ENCODE data around the gene VAV3. TPM values are rescaled to one million over a fixed set of nuclear protein-coding genes. Genes with fewer than 3 reads are reported as not detected.

VAV3 gene
- total RNA-seq, 1 donor from 2014 or later, result 0.64 TPM

DNA sequence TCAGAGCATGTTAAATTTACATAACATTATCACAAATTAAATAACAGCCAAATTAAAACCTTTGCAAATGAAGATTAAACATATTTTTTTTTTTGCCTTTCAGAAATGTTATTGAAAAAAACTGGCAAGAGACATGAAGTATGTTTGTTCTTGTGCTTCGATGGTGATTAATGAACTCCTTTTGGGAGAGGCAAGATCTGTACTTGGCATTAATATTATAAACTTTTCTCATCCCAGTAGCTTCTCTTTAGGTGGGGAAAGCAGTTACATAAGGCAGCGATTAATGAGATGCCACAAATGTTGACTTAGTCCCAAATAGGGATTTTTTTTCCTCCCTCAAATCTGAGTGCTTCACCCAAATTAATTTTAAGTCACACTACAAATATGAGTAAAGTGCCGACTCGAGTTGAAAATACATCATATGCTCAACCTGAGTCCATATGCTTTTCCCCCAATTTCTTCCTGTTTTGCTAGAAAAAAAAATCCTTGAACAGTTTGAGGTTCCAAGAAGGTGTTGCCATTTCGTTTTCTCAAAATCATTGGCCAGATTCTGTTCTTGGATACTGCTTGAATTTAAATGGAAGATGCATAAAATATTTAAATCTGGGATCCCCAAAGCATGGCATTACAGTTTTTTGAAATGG lies 294.5 kb downstream of the VAV3 start:
- H3K9me3 ChIP-seq, result no peaks in the 10 kb centered on the region
- H3K36me3 ChIP-seq, result no peaks in the 10 kb centered on the region
- TF ChIP-seq, protein P1, sequence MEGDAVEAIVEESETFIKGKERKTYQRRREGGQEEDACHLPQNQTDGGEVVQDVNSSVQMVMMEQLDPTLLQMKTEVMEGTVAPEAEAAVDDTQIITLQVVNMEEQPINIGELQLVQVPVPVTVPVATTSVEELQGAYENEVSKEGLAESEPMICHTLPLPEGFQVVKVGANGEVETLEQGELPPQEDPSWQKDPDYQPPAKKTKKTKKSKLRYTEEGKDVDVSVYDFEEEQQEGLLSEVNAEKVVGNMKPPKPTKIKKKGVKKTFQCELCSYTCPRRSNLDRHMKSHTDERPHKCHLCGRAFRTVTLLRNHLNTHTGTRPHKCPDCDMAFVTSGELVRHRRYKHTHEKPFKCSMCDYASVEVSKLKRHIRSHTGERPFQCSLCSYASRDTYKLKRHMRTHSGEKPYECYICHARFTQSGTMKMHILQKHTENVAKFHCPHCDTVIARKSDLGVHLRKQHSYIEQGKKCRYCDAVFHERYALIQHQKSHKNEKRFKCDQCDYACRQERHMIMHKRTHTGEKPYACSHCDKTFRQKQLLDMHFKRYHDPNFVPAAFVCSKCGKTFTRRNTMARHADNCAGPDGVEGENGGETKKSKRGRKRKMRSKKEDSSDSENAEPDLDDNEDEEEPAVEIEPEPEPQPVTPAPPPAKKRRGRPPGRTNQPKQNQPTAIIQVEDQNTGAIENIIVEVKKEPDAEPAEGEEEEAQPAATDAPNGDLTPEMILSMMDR (IDR thresholded peaks at IDR 0.05), result no peak
- H3K4me1 ChIP-seq, result no peaks in the 10 kb centered on the region
- intact Hi-C loops (cut with DNase I), result no loop called here
- no peak for DNase-seq (ENCODE audit: low spot score in 2 of 2)
- no peaks in the 10 kb centered on the region for H3K27me3 ChIP-seq
- H3K4me3 ChIP-seq, result no peak overlapping the region
- H3K27ac ChIP-seq, result no peak overlapping the region

DNA sequence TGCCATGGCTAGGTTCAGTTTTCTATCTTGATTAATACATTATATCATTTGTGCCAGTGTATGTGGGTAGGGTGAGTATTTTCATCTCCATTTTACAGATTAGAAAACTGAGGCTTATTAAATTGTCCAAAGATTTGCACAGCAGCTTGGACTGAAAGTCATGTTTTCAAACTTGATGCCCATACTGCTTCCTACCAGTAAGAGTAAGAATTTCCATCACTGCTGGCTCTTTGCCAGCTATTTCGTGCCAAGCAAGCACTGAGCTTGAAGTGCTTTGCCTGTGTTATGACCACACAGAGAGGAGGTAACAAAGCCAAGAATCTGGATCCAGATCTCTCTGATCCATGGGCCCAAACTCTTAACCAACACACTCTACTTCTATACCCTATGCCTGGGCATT lies 295.0 kb downstream of the VAV3 start:
- no peak overlapping the region for H3K27ac ChIP-seq
- intact Hi-C loops (cut with DNase I), result no loop called here
- no peaks in the 10 kb centered on the region for H3K9me3 ChIP-seq
- H3K27me3 ChIP-seq, result no peaks in the 10 kb centered on the region
- no peak for DNase-seq (ENCODE audit: low spot score in 2 of 2)
- TF ChIP-seq, protein P1 (IDR thresholded peaks at IDR 0.05), result no peak
- H3K4me1 ChIP-seq, result no peaks in the 10 kb centered on the region
- H3K36me3 ChIP-seq, result no peaks in the 10 kb centered on the region
- no peak overlapping the region for H3K4me3 ChIP-seq

DNA sequence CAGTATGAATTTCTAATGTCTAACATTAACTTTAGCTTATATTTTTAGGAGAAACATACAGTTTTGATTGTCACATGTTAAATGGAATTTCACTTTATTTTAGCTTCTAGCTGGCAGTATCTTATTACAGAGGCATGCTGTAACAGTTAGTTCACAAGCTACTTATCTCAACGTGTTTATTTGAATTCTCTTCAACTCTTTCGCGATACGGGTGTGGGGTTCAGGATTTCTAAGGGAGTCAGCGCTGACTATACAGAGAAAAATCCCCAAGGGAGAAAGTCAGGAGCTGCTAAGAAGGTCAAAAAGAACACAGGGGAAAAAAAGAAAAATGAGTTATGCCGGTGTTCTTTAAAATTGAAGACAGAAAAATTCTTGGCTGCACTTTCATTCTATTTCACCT lies 296.2 kb downstream of the VAV3 start:
- no peaks in the 10 kb centered on the region for H3K9me3 ChIP-seq
- H3K27me3 ChIP-seq, result no peaks in the 10 kb centered on the region
- TF ChIP-seq, protein P1 (IDR thresholded peaks at IDR 0.05), result no peak
- no peaks in the 10 kb centered on the region for H3K36me3 ChIP-seq
- no peaks in the 10 kb centered on the region for H3K4me1 ChIP-seq
- H3K27ac ChIP-seq, result no peak overlapping the region
- no peak overlapping the region for H3K4me3 ChIP-seq
- intact Hi-C loops (cut with DNase I), result no loop called here
- DNase-seq (ENCODE audit: low spot score in 2 of 2), result no peak

DNA sequence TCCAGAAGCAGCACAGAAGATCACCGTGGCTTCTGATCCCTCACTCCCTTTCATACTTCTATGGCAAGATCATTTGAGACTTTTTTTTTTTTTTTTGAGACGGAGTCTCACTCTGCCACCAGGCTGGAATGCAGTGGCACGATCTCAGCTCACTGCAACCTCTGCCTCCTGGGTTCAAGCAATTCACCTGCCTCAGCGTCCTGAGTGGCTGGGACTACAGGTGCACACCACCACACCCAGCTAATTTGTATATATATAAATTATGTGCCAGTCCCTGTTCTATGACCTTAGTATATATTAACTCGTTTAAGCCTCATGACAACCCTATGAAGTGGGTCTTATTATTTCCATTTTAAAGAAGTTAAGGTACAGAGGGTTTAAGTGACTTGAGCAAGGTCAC lies 298.5 kb downstream of the VAV3 start:
- intact Hi-C loops (cut with DNase I), result no loop called here
- Histone ChIP-seq H3K4me1 (no peaks in the 10 kb centered on the region), H3K27ac (no peak overlapping the region), H3K4me3 (no peak overlapping the region), H3K27me3 (no peaks in the 10 kb centered on the region), H3K36me3 (no peaks in the 10 kb centered on the region), H3K9me3 (no peaks in the 10 kb centered on the region)
- DNase-seq (ENCODE audit: low spot score in 2 of 2), result no peak
- TF ChIP-seq, protein P1 (IDR thresholded peaks at IDR 0.05), result no peak

DNA sequence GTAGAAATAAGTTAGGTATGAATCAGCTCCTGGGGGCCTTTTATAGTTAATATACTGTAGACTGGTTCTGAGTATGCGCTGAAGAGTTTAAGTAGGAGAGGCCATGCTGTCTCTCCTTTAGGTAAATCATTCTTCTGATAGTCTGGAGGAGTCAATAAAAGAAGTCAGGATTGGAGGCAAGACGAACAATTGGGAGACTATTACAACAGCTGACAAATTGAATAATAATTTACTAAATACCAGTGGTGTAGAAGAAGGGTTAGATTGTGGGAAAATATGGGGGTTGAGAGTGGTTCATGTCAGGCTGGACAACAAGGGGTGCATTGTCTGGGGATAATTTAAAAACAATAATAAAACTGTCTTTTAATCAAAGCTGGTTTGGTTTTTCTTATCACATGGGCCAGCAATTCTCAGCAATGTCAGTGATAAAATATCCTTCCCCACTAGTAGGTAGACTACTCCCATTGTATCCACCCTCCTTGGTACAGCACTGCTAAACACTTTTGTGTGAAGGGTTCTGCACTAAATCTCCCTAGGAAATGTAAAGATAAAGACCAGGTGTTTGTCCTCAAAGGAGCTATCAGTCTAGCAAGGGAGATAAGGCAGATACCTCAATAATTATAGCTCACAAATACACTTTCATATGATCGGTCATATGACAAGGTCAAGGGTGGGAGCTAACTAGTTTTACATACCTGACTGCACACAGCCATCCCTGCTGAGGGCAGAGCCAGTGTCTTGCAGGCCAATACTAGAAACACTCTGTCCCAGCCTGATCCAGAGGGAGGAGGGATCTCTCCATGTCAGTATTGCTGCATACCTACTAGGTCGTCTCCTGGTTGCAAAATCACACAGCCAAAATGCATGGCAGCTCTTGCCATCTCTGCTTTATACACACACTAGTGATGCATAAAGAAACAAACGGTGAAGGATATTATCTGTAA lies 299.7 kb downstream of the VAV3 start:
- TF ChIP-seq, protein P1 (IDR thresholded peaks at IDR 0.05), result no peak
- H3K27ac ChIP-seq, result no peak overlapping the region
- intact Hi-C loops (cut with DNase I), result no loop called here
- H3K9me3 ChIP-seq, result no peaks in the 10 kb centered on the region
- H3K27me3 ChIP-seq, result no peaks in the 10 kb centered on the region
- no peak for DNase-seq (ENCODE audit: low spot score in 2 of 2)
- H3K4me3 ChIP-seq, result no peak overlapping the region
- no peaks in the 10 kb centered on the region for H3K4me1 ChIP-seq
- H3K36me3 ChIP-seq, result no peaks in the 10 kb centered on the region

Measured in ascending aorta (tissue), 2 donors.